ENCODE measurements around the gene KRT5.

GRCh38 chr12:52499806-52500560, 20.2 kb downstream of the KRT5 start:
- no peak for TF ChIP-seq CTCF (IDR thresholded peaks at IDR 0.05)
- no peak for TF ChIP-seq POLR2A (IDR thresholded peaks at IDR 0.05)
